HG03039 (cell line): ENCODE data around the gene LAMA3.

Experiments used
- ATAC-seq: cut with Tn5 transposase; IDR thresholded peaks from one replicate; pipeline ENCODE4 v1.9.1; 2021; ENCODE audit warnings: mild to moderate bottlenecking, moderate library complexity; ENCODE audit not compliant: unreplicated experiment

Gene LAMA3

DNA sequence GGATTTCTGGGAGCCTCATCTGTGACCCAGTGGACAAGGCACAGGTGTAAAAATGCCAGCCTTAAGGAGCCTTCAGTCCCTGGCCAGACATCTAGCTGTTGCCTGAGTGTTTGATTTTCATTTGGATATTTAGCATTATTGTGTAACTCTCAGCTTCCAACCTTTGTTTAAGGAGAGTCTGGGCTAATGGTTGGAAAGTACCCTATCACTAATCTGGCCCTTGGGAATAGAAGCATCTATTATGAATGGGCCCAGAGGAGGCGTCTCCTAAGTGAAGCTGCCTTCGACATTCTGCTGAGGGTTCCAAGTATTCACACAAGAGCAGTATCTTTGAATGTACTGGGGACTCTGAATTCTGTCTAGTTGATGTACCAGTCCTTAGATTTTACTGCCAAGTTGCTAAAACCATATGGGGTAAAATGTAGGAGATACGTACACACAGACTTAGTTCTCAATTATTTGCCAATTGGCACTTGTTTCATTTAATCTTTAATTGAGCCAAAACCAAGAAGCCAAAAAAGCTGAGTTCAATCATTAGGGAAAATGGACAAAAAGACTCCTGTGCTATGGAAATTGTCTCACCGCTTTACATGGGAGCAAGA is 19.3 kb upstream of the LAMA3 start:
- ATAC-seq, result no peak

DNA sequence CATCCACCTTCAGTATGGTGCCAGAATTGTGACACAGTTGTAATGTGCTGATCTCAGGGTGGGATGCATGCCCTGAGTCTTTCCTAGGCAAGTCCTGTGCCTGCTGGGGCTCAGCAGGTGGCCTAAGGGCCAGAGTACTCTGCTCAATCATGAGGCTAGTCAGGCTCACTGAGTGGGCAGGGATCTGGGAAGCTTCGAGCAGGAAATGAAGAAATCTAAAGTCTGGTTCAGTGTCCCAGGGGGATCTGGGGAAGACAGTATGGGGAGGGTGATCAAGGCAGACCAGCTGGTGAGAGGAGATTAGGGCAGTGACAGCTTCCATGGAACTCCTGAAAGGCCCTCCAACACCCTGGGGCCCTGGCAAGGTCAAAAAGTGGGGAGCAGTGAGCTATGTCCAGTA is 17.7 kb upstream of the LAMA3 start:
- no peak for ATAC-seq

DNA sequence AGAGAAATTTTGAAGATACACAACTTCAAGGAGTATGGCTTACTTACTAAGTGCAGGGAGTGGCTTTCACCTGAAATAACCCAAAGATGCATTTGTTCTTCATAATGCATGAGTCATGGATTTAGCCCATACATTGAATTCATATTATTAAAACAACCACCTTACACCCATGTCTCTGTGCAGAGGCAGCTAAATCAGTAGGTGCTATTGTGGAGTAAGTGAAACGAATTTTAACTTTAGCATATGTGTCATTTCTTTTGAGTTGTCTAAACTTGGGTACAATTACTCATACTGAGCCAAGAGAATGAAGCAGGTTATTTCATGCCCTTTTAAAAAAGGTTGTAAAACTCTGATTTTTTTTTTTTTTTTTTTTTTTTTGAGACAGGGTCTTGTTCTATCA is 15.5 kb upstream of the LAMA3 start:
- no peak for ATAC-seq

DNA sequence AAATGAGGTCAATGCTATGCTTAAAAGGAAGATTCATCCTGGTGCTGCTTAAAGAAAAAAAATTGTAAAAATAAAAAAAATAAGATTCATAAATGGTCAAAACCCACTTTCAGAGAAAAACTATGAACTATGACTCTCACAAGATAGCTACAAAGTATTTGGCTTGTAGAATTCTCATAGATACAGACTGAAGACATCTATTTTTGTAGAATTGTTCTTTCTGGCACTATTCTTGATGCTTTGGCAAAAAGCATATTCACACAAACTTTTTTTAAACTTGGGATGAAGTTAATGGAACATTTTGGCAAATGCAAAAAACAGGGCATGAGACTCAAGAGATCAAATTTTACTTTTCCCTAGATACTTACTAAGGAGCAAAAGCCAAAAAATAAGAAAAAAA is 14.0 kb upstream of the LAMA3 start:
- no peak for ATAC-seq

DNA sequence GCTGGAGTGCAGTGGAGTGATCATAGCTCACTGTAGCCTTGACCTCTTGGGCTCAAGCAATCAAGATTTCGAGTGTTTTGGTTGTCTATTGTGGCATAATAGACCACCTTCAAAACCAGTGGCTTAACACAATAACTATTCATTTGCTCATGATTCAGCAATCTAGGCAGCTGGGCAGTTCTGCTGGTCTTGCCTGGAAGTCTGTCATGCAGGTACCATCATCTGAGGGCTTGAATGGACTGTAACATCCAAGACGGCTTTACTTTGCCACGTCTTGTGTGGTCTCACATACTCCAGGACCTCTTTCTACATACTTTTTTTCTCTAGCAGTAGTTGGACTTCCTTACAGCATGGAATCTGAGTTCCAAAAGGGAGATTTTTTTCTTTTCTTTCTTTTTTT is 13.4 kb upstream of the LAMA3 start:
- ATAC-seq, result no peak

DNA sequence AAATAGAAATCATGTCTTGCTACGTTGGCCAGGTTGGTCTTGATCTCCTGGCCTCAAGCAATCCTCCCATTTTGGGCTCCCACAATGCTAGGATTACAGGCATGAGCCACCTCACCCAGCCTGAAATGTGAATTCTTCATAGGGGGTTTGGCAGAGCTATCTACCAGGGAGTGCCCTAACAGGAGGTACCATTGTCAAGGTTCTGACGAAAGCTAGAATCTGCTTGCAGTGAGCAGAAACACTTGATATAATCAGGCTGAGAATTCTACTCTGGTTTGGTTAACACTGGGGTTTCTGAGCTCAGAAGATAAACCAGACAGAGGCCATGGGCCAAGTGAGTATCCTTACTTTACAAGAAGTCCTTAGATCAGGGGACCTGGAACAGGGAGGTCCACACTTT is 7.2 kb upstream of the LAMA3 start:
- ATAC-seq, result no peak

DNA sequence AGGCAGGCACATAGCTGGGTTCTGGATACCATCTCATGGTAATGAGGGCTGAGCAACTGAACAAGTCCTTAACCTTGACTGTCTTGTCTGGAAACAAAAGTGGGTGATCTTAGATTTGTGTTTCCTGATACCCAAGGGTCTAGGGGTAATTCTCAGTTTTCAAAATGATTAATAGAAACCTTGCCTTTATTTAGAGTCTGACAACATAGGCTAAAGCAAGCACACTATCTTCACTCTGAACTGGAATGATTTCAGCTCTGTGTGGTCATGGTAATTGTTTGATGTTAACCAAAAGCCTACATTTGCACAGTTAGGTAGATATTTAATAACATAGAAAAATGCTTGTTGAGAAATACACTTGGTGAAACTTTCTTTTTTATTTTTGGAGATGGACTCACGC is 6.8 kb upstream of the LAMA3 start:
- no peak for ATAC-seq

DNA sequence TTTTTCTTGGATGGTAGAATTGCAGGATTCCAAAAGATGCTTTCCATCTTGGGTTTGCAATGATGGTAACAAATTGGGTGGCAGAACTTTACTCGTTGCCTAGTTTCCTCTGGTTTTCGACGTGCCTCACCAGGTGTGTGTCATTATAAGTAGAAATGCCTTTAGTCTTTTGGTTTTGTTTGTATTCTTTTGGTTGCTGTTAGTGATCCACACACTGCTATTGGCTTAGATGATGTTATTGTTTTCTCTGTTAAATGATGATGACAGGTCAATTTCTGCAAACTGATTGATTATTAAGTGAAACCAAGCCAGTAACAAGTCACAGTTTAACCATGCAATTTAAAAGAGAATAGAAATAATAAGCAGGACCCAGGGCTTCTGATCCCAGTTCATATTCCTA is 6.1 kb upstream of the LAMA3 start:
- ATAC-seq, result no peak

DNA sequence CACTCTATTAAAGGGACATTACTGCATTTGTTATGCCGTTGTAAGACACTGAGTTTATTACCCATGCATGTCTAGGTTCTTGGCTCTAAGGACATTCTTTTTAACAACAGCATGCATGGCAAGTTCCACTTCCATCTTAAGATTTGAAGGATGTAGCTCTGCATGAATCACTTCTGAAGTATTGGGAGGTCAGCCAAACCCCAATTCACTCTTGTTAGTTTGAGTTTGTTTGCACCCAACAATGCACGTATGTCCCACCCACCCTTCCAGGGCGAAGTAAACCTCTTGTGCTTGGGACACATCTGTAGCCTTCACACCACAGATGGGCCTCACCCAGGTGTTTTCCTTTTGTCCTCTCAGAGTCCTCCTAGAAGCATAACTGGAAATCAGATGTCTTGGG is 5.6 kb upstream of the LAMA3 start:
- ATAC-seq, result no peak

DNA sequence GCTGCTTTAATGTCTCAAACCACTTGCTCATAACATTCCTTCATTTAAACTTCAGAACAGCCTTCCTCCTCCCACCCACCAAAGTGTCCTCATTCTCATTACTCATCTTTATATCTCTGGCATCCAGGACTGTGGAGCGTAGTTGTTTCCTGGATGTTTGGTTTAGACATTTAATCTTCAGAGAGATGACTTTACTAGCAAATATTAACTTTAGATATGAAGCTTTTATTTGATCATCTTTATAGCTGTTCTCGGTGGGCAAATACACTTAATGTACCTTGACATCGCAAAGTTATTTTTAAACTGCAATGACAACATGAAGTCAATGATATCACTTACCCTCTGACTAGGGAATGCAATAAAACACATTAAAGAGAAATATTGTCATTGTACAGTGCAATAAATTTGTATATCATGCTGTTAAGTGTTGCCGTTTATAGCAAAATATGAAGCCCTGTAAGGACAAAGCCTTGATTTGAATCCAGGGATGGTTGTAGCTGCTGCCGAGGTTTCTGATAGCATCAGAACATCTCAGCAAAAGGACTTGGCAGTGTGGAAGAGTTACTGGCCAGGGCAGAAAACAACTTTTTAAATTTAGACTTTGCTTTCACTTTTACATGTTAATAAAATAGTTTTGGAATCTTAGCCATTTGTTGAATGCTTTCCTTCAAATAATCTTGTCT is 4.6 kb upstream of the LAMA3 start:
- no peak for ATAC-seq

DNA sequence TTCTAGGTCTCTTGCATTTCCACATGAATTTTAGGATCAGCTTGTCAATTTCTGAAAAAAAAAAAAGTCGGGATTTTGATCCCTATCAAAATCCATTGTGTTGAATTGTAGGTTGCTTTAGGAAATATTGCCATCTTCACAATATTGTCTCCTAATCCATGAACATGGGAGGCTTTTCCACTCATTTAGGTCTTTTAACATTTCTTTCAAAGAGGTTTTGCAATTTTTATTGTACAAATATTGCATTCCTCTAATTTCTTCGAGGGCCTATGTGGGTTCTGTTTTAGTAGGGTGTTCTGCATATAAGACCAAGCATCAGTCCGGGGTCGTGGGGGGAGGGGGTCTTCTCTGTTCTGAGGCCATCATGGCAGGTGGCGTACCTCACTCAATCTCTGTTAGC is 725 bp upstream of the LAMA3 start:
- no peak for ATAC-seq

DNA sequence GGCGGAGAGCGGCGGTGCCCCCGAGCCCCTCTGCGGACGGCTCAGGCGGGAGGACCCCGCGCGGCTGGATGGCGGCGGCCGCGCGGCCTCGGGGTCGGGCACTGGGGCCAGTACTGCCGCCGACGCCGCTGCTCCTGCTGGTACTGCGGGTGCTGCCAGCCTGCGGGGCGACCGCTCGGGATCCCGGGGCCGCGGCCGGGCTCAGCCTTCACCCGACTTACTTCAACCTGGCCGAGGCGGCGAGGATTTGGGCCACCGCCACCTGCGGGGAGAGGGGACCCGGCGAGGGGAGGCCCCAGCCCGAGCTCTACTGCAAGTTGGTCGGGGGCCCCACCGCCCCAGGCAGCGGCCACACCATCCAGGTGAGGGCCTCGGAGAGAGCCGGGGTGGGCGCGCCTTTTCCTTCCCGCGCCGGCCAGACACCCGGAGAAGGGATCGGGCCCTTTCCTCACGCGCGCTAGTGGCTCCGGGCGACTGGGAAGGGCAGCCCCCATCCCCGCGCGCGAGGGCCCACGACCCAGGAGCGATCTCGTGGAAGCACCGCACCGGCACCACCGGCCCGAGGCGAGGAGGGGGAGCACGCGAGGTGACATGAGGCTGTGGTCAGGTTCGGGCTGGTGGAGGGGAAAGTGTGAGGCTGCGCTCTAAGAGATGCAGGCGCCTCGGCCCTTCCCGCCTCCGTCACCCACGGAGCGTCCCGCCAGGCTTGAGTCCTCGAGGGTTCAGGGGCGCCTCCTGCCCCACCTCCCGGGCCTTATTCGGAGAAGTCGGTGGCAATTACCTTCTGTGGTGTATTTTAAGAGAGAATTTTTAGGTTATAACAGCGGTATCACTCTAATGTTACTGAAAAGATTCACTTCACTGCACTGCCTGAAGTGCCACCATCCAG is 607 bp downstream of the LAMA3 start:
- no peak for ATAC-seq

DNA sequence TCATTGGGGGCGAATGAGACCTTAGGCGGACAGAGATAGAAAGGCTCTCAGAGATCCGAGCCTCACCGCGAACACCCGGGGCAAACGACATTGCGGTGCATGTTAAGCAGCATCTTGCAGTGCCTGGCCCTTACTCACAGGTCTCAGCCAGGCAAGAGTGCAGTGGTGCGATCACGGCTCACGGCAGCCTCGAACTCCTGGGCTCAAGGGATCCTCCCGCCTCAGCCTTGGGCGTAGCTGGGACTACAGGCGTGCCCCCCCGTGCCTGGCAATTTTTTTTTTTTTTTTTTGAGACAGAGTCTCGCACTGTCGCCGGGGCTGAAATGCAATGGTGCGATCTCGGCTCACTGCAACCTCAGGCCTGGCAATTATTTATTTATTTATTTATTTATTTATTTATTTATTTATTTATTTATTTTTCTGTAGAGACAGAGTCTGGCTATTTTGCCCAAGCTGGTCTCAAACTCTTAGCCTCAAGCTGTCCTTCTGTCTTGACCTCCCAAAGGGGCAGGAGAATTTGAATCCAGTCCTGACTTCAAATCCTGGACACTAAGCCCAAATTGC is 1.3 kb downstream of the LAMA3 start:
- ATAC-seq, result no peak

DNA sequence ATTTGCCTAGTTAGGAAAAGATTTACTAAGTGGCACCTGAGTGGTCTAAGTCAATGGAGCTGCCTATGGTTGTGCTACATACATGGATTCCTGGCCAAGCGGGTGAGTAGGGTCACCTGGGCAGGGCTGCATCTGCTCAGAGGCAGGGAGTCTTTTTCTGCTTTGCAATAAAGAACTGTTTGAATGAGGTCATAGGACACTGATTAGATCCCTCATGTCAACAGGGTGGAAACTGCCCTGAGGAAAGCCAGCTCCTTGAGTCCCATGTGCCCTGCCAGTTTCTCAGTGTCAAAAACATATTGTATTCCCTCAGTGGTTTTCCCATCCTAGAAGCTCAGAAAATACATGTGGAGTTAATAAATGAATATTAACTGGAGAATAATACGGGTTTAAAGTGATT is 4.6 kb downstream of the LAMA3 start:
- ATAC-seq, result no peak

DNA sequence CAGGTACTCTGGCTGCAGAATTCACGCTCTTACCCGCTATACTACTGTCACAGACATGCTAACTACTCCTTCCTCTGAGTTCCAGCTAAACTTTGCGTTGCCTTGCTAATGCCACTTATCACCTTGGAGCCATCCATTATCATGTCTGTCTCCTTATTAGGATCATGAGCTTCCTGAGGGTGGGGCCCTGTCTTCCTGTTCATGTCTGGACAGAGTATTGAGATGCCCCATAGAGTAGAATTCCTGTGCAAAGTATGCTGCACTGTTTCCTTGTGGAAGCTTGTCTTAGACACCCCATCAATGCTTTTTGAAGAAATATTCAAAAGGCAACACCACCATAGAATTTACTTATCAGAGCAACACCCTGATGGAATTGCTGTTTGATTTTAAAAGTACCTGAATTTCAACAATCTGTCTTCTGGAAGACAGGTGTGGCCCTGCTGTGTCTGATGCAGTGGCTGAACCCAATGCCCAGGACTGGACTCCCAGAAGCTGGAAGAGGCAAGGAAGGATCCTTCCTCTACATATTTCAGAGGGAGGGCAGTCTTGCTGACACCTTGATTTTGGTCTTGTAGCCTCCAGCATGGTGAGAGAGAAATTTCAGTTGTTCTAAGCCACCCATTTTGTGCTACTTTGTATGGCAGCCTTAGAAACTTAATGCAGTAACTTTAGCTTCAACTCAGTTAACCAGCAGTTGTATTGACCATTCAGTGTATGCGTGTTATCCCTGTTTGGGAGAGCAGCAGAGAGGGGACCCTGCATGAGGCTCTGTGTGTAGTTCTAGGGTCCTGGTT is 5.6 kb downstream of the LAMA3 start:
- ATAC-seq, result no peak

DNA sequence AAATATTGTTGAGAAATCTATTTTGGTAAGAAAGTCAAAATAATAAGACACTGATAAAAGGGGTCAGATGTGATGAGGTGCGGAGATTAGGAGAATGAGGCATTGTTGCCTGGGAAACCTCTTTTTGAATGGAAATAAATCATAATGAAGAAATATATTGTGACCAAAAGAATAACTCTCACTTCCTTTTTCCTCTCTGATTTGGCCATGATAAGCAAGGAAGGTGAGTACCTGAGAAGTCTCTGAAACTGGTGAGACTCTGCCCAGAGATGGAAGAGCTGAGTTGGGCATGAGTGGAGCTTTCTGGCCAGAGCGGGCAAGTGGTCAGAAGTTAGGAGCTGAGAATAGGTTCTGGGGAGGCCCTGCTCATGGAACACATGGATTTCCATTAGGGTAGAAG is 11.8 kb downstream of the LAMA3 start:
- no peak for ATAC-seq

DNA sequence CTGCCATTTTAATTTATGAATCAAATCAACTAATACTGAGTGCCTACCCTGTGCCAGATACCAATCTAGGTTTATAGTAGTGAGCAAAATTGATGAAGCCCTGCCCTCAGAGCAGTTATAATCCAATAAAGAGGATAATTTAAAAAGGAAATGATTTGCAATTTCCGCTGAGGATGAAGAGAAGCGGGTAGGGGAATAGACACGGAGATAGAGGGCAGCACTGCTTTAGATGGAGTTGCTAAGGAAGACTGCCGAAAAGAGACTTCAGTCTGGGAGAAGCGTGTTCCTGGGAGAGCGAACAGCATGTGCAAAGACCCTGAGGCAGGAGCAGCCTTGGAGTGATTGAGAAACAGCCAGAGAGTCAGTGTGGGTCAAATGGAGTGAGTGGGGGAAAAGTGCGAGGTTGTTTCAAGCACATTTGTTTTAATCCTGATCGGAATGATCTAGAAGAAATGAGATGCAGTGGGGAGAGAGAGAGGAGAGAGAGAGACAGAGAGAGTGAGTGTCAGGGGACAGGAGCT is 12.4 kb downstream of the LAMA3 start:
- no peak for ATAC-seq

DNA sequence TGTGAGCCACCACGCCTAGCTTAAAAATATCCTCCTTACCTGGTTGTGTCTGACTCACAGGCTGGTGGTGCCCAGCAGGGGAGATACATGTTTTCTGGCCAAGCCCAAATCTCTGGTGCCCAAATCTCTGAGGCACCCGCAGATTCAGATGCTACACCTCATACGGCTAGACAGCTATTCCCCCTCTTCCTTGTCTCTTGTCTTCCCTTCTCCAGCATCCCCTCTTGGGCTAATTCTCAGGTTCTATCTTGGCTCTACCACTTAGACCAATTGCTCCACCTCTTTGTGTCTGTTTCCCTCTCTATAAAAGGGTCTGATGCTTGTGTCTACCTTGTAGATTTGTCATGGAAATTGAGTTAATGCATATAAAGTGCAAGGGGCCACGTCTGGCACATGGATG is 13.4 kb downstream of the LAMA3 start:
- ATAC-seq, result no peak

DNA sequence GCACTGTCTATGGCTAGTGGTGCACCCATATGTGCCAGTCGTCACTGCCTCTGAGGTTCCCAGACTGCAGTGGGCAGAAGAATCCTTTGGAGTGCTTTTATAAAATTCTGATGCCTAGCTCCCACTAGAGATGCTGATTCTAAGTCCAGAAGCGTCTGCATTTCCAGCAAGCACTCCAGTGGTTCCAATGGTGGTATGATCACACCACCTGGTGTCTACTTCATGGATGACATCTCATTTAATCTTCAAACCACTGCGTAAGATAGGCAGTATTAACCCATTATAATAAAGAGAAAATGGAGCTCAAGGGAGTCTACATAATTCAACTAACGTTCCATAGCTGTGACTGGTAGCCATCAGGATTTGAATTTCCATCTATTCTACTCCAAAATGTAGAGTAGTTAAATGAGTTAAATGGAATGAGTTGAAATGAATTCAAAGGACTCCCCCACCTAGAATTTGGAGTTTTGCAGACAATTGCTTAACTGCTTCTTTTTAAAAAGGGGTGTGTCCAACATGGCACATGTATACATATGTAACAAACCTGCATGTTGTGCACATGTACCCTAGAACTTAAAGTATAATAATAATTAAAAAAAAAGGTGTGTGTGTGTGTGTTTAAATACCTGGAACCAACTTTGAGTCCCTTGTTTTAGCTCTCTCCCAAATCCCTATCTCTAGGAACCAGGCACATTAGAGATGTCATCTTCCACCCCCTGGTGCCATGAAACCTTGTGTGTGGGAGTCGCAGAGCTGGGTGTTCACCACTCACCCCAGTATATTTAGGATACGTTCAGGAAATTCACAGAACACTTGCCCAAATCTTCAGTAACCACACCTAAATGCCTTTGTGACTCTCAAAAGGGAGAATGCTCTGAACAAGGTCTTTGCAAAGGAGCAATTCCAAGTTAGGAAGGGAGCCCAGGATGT is 14.1 kb downstream of the LAMA3 start:
- ATAC-seq, result no peak

DNA sequence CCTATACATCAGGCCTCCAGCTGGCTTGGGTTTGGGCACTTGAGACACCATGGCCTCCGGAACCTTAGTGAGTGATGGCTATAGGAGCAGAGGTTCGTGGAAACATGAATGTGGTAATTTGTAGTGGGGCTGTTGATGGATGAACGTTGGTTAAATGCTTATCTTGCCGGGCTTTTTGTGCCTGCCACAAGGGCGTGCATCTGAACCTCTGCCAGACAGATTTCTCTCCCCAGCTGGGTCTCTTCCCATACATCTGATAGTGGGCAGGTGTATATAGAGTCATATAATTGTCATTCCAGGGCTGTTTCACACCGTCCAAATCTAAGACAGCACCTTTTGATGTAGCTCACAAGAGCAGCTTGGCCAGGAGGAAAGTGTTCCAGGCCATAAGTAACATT is 14.7 kb downstream of the LAMA3 start:
- ATAC-seq, result no peak
